Measurements from ENCODE around the gene FAH.

Gene FAH

GRCh38 chr15:80202016-80202315 is 49.2 kb downstream of the FAH start:
- no peak for DNase-seq

- no peak for DNase-seq
Measured at GRCh38 chr15:80202641-80203360, 50.0 kb downstream of the FAH start.

GRCh38 chr15:80203361-80203885 is 50.6 kb downstream of the FAH start:
- DNase-seq, result no peak

- DNase-seq, result no peak
Measured at GRCh38 chr15:80204231-80204630, 51.4 kb downstream of the FAH start.

GRCh38 chr15:80207887-80208286 is 55.1 kb downstream of the FAH start:
- DNase-seq, result no peak

- no peak for DNase-seq
Measured at GRCh38 chr15:80208758-80209734, 56.2 kb downstream of the FAH start.

GRCh38 chr15:80210611-80211573 is 58.1 kb downstream of the FAH start:
- no peak for DNase-seq

GRCh38 chr15:80211976-80212375 is 59.2 kb downstream of the FAH start:
- DNase-seq, result no peak

- no peak for DNase-seq
Measured at GRCh38 chr15:80214910-80215309, 62.1 kb downstream of the FAH start.

- DNase-seq, result no peak
Measured at GRCh38 chr15:80216141-80216540, 63.3 kb downstream of the FAH start.

GRCh38 chr15:80216911-80217310 is 64.1 kb downstream of the FAH start:
- no peak for DNase-seq

- DNase-seq, result no peak
Measured at GRCh38 chr15:80217327-80217900, 64.6 kb downstream of the FAH start.

- no peak for DNase-seq
Measured at GRCh38 chr15:80219955-80220354, 67.2 kb downstream of the FAH start.

- DNase-seq, result no peak
Measured at GRCh38 chr15:80228959-80229610, 76.3 kb downstream of the FAH start.

GRCh38 chr15:80231371-80231770 is 78.6 kb downstream of the FAH start:
- no peak for DNase-seq

- DNase-seq, result no peak
Measured at GRCh38 chr15:80233581-80233980, 80.8 kb downstream of the FAH start.

GRCh38 chr15:80234883-80235282 is 82.1 kb downstream of the FAH start:
- DNase-seq, result no peak

All from SIG-M5 (cell line).